ENCODE measurements around the gene COMMD3. TPM values are rescaled to one million over a fixed set of nuclear protein-coding genes. Genes with fewer than 3 reads are reported as not detected.
"Not testable (repeated sequence)": the region's sequence is repeated elsewhere in the genome, so short reads cannot be mapped to it uniquely, and the experiment has no call there.

The COMMD3 gene
- 10 to 100 TPM in 11 of 12 donors, not detected in 1; 57.8 to 83.9 (median 76.1) TPM for polyA plus RNA-seq (ENCODE audit: insufficient read length in 12 of 12)
- long read RNA-seq, donor 1, transcript COMMD3-201 (8 exons, 1,342 nt), result major isoform, 23 of 26 reads
- long read RNA-seq, donor 1, partial matches to known transcripts, result 0 of 26 reads
- long read RNA-seq, donor 1, other reads (novel, unspliced or antisense), result 0 of 26 reads
- long read RNA-seq, donor 2, transcript COMMD3-201 (8 exons, 1,342 nt), result major isoform, 53 of 59 reads
- long read RNA-seq, donor 2, partial matches to known transcripts, result 0 of 59 reads
- long read RNA-seq, donor 2, other reads (novel, unspliced or antisense), result 0 of 59 reads
- long read RNA-seq, donor 3, transcript COMMD3-201 (8 exons, 1,342 nt), result major isoform, 18 of 20 reads
- long read RNA-seq, donor 3, partial matches to known transcripts, result 0 of 20 reads
- long read RNA-seq, donor 3, other reads (novel, unspliced or antisense), result 0 of 20 reads
- long read RNA-seq, donor 4, transcript COMMD3-201 (8 exons, 1,342 nt), result major isoform, 19 of 19 reads
- long read RNA-seq, donor 4, partial matches to known transcripts, result 0 of 19 reads
- long read RNA-seq, donor 4, other reads (novel, unspliced or antisense), result 0 of 19 reads
- long read RNA-seq, donor 5, result 0 reads
- long read RNA-seq, donor 6, transcript COMMD3-201 (8 exons, 1,342 nt), result major isoform, 23 of 26 reads
- long read RNA-seq, donor 6, partial matches to known transcripts, result 0 of 26 reads
- long read RNA-seq, donor 6, other reads (novel, unspliced or antisense), result 0 of 26 reads
- long read RNA-seq, donor 7, transcript COMMD3-201 (8 exons, 1,342 nt), result major isoform, 18 of 20 reads
- long read RNA-seq, donor 7, partial matches to known transcripts, result 0 of 20 reads
- long read RNA-seq, donor 7, other reads (novel, unspliced or antisense), result 0 of 20 reads
- long read RNA-seq, donor 8, transcript COMMD3-201 (8 exons, 1,342 nt), result major isoform, 52 of 63 reads
- long read RNA-seq, donor 8, partial matches to known transcripts, result 0 of 63 reads
- long read RNA-seq, donor 8, other reads (novel, unspliced or antisense), result 5 of 63 reads
- long read RNA-seq, donor 9, transcript COMMD3-201 (8 exons, 1,342 nt), result major isoform, 25 of 26 reads
- long read RNA-seq, donor 9, partial matches to known transcripts, result 0 of 26 reads
- long read RNA-seq, donor 9, other reads (novel, unspliced or antisense), result 0 of 26 reads
- long read RNA-seq, donor 10, transcript COMMD3-201 (8 exons, 1,342 nt), result major isoform, 39 of 40 reads
- long read RNA-seq, donor 10, partial matches to known transcripts, result 0 of 40 reads
- long read RNA-seq, donor 10, other reads (novel, unspliced or antisense), result 0 of 40 reads
- long read RNA-seq, donor 11, transcript COMMD3-201 (8 exons, 1,342 nt), result major isoform, 50 of 55 reads
- long read RNA-seq, donor 11, partial matches to known transcripts, result 0 of 55 reads
- long read RNA-seq, donor 11, other reads (novel, unspliced or antisense), result 0 of 55 reads

- peak; percentile 94 for DNase-seq
Measured at GRCh38 chr10:22316286-22317075, at the start of gene COMMD3. Gene COMMD3 (plus strand): TSS chr10:22316388. CDS start chr10:22316418, 30 bp downstream.

- no peak for DNase-seq
Measured at GRCh38 chr10:22268503-22268902, 47.7 kb upstream of the COMMD3 start.

GRCh38 chr10:22271786-22272185 is 44.4 kb upstream of the COMMD3 start:
- no peak for DNase-seq

- DNase-seq, result no peak
Measured at GRCh38 chr10:22278441-22278782, 37.8 kb upstream of the COMMD3 start.

- DNase-seq, result no peak
Measured at GRCh38 chr10:22280078-22280477, 36.1 kb upstream of the COMMD3 start.

GRCh38 chr10:22285130-22285529 is 31.1 kb upstream of the COMMD3 start:
- DNase-seq, result no peak

GRCh38 chr10:22293747-22294404 is 22.3 kb upstream of the COMMD3 start:
- DNase-seq, result no peak

- no peak for DNase-seq
Measured at GRCh38 chr10:22294694-22295093, 21.5 kb upstream of the COMMD3 start.

- DNase-seq, result no peak
Measured at GRCh38 chr10:22301193-22301592, 15.0 kb upstream of the COMMD3 start.

GRCh38 chr10:22303461-22303860 is 12.7 kb upstream of the COMMD3 start:
- no peak for DNase-seq

- no peak for DNase-seq
Measured at GRCh38 chr10:22305721-22306120, 10.5 kb upstream of the COMMD3 start.

- no peak for DNase-seq
Measured at GRCh38 chr10:22308390-22308789, 7.8 kb upstream of the COMMD3 start.

GRCh38 chr10:22309180-22310000 is 6.8 kb upstream of the COMMD3 start:
- DNase-seq, result no peak

- DNase-seq, result not testable (repeated sequence)
Measured at GRCh38 chr10:22310012-22310411, 6.2 kb upstream of the COMMD3 start.

- DNase-seq, result no peak
Measured at GRCh38 chr10:22310928-22311327, 5.3 kb upstream of the COMMD3 start.

GRCh38 chr10:22314852-22315251 is 1.3 kb upstream of the COMMD3 start:
- no peak for DNase-seq

GRCh38 chr10:22315455-22316285 is 518 bp upstream of the COMMD3 start:
- peak; percentile 65 for DNase-seq

GRCh38 chr10:22317076-22317370 is 835 bp downstream of the COMMD3 start:
- DNase-seq, result no peak

All from muscle of arm (tissue), 14 donors.